ENCODE data around the gene APOC4.

DNA sequence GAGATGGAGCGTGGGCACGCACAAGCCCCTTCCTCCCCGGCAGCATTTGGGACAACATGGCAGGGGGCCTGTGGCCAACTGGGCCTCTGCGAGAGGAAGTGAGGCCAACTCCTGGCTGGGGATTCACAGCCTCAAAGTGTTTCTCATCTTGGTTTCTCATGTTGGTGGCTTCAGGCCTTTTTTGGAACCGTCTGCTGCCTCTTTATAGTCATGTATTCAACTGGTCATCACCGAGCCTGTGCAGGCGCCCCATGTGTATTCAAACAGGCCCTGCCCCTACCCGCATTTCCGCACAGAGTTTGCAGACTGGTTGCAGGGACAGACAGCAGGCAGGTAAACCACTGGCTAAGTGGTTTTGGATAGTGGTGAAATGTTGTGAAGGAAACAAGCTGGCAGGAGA is 42.0 kb downstream of the APOC4 start:
- TF ChIP-seq, protein P1, sequence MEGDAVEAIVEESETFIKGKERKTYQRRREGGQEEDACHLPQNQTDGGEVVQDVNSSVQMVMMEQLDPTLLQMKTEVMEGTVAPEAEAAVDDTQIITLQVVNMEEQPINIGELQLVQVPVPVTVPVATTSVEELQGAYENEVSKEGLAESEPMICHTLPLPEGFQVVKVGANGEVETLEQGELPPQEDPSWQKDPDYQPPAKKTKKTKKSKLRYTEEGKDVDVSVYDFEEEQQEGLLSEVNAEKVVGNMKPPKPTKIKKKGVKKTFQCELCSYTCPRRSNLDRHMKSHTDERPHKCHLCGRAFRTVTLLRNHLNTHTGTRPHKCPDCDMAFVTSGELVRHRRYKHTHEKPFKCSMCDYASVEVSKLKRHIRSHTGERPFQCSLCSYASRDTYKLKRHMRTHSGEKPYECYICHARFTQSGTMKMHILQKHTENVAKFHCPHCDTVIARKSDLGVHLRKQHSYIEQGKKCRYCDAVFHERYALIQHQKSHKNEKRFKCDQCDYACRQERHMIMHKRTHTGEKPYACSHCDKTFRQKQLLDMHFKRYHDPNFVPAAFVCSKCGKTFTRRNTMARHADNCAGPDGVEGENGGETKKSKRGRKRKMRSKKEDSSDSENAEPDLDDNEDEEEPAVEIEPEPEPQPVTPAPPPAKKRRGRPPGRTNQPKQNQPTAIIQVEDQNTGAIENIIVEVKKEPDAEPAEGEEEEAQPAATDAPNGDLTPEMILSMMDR (IDR thresholded peaks at IDR 0.05): no peak
- TF ChIP-seq POLR2AphosphoS5 (IDR thresholded peaks at IDR 0.05) (no peak), POLR2A (IDR thresholded peaks at IDR 0.05) (no peak)

Data from prostate gland (tissue), 2 donors.